ENCODE results near the gene NKX1-2. TPM values are rescaled to one million over a fixed set of nuclear protein-coding genes. Genes with fewer than 3 reads are reported as not detected.
A peak's percentile ranks its signal among the peaks of the same experiment; 100 is the strongest.
"Not testable (repeated sequence)": the region's sequence is repeated elsewhere in the genome, so short reads cannot be mapped to it uniquely, and the experiment has no call there.

NKX1-2 gene
- total RNA-seq, 6 experiments from 2014 or later = not detected

DNA sequence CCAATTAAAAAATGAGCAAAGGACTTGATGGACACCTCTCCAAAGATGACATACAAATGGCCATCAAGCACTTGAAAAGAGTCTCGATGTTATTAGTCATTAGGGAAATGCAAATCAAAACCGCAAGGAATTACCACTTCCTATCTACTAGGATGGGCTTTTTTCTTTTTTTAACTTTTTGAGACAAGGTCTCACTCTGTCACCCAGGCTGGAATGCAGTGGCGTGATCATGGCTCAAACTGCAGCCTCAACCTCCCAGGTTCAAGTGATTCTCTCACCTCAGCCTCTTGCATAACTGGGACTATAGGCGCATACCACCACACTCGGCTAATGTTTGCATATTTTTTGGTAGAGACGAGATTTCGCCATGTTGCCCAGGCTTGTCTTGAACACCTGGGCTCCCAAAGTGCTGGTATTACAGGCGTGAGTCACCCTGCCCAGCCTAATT, 13.6 kb downstream of the NKX1-2 start:
- Histone ChIP-seq H3K27me3 (no peaks in the 10 kb centered on the region), H3K4me1 (peaks cover 0 to 9% (median 4%) of the 10 kb centered on the region in 4 donors), H3K36me3 (no peaks in the 10 kb centered on the region), H3K9me3 (no peaks in the 10 kb centered on the region), H3K4me3 (no peak overlapping the region), H3K27ac (no peak overlapping the region)
- 74% methylated on average over 8 of the region's 8 CpGs for WGBS (ENCODE audit: insufficient coverage, low coverage, low lambda C conversion rate, missing lambda C conversion rate)
- DNase-seq (no peak), ATAC-seq (no peak)
- TF ChIP-seq POLR2A (IDR thresholded peaks at IDR 0.05) (no peak), CTCF (IDR thresholded peaks at IDR 0.05) (no peak)
- intact Hi-C loops (cut with DNase I) = no loop called here

DNA sequence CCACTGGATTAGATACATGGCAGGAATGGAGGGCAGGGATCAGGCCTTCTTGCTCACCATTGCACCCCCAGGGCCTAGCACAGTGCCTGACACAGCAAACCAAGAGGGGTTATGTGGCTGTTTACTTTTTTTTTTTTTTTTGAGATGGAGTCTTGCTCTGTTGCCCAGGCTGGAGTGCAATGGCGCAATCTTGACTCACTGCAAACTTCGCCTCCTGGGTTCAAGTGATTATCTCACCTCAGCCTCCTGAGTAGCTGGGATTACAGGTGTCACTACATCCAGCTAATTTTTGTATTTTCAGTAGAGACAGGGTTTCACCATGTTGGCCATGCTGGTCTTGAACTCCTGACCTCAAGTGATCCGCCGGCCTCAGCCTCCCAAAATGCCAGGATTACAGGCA, 14.2 kb downstream of the NKX1-2 start:
- WGBS (ENCODE audit: insufficient coverage, low coverage, low lambda C conversion rate, missing lambda C conversion rate) = 83% methylated on average over 3 of the region's 4 CpGs
- H3K9me3 ChIP-seq; H3K4me3 ChIP-seq; DNase-seq; ATAC-seq; H3K27ac ChIP-seq; H3K36me3 ChIP-seq; H3K27me3 ChIP-seq; intact Hi-C loops (cut with DNase I); H3K4me1 ChIP-seq: not testable (repeated sequence)

GRCh38 chr10:124433461-124433860, 16.4 kb downstream of the NKX1-2 start:
- TF ChIP-seq POLR2A (IDR thresholded peaks at IDR 0.05) (no peak), CTCF (IDR thresholded peaks at IDR 0.05) (no peak)
- no peaks in the 10 kb centered on the region for H3K27me3 ChIP-seq
- intact Hi-C loops (cut with DNase I) = no loop called here
- no peak overlapping the region for H3K27ac ChIP-seq
- H3K4me1 ChIP-seq = peaks cover 0 to 9% (median 4%) of the 10 kb centered on the region in 4 donors
- no peak overlapping the region for H3K4me3 ChIP-seq
- no peaks in the 10 kb centered on the region for H3K36me3 ChIP-seq
- H3K9me3 ChIP-seq = no peaks in the 10 kb centered on the region
- DNase-seq = no peak
- WGBS (ENCODE audit: insufficient coverage, low coverage, low lambda C conversion rate, missing lambda C conversion rate) = 83% methylated on average over 1 of the region's 3 CpGs
- ATAC-seq = no peak

GRCh38 chr10:124430077-124430476, 19.8 kb downstream of the NKX1-2 start:
- DNase-seq = no peak
- H3K27me3 ChIP-seq = no peaks in the 10 kb centered on the region
- peaks cover 0 to 11% (median 5%) of the 10 kb centered on the region in 4 donors for H3K4me1 ChIP-seq
- intact Hi-C loops (cut with DNase I) = no loop called here
- H3K9me3 ChIP-seq = no peaks in the 10 kb centered on the region
- WGBS (ENCODE audit: insufficient coverage, low coverage, low lambda C conversion rate, missing lambda C conversion rate) = 83% methylated on average over 4 of the region's 4 CpGs
- TF ChIP-seq CTCF (IDR thresholded peaks at IDR 0.05) = no peak
- no peak for TF ChIP-seq POLR2A (IDR thresholded peaks at IDR 0.05)
- no peak overlapping the region for H3K4me3 ChIP-seq
- no peak for ATAC-seq
- no peaks in the 10 kb centered on the region for H3K36me3 ChIP-seq
- no peak overlapping the region for H3K27ac ChIP-seq

GRCh38 chr10:124429576-124429975, 20.3 kb downstream of the NKX1-2 start:
- Histone ChIP-seq H3K4me3 (no peak overlapping the region), H3K27ac (no peak overlapping the region), H3K36me3 (no peaks in the 10 kb centered on the region), H3K27me3 (no peaks in the 10 kb centered on the region), H3K4me1 (peaks cover 0 to 11% (median 3%) of the 10 kb centered on the region in 4 donors), H3K9me3 (no peaks in the 10 kb centered on the region)
- 57% methylated on average over 5 of the region's 5 CpGs for WGBS (ENCODE audit: insufficient coverage, low coverage, low lambda C conversion rate, missing lambda C conversion rate)
- peak in 3 of 4 donors; percentile 31 to 50 (median 48) for ATAC-seq
- DNase-seq = no peak
- no peak for TF ChIP-seq POLR2A (IDR thresholded peaks at IDR 0.05)
- intact Hi-C loops (cut with DNase I) = no loop called here

All from right lobe of liver (tissue), 6 donors.